ENCODE results near the gene FLT1.

The FLT1 gene

GRCh38 chr13:28458608-28459007, 36.3 kb downstream of the FLT1 start:
- H3K4me3 ChIP-seq (ENCODE audit: low read length), result no peak overlapping the region
- TF ChIP-seq, protein P1, sequence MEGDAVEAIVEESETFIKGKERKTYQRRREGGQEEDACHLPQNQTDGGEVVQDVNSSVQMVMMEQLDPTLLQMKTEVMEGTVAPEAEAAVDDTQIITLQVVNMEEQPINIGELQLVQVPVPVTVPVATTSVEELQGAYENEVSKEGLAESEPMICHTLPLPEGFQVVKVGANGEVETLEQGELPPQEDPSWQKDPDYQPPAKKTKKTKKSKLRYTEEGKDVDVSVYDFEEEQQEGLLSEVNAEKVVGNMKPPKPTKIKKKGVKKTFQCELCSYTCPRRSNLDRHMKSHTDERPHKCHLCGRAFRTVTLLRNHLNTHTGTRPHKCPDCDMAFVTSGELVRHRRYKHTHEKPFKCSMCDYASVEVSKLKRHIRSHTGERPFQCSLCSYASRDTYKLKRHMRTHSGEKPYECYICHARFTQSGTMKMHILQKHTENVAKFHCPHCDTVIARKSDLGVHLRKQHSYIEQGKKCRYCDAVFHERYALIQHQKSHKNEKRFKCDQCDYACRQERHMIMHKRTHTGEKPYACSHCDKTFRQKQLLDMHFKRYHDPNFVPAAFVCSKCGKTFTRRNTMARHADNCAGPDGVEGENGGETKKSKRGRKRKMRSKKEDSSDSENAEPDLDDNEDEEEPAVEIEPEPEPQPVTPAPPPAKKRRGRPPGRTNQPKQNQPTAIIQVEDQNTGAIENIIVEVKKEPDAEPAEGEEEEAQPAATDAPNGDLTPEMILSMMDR (IDR thresholded peaks at IDR 0.05; ENCODE audit: insufficient read depth, low read depth, low read length, missing control alignments), result no peak
- no peak for DNase-seq (ENCODE audit: low read depth)

- DNase-seq (ENCODE audit: low read depth), result no peak
- TF ChIP-seq, protein P1 (IDR thresholded peaks at IDR 0.05; ENCODE audit: insufficient read depth, low read depth, low read length, missing control alignments), result no peak
Observed at GRCh38 chr13:28458051-28458450, 36.9 kb downstream of the FLT1 start.

GRCh38 chr13:28457521-28457920, 37.4 kb downstream of the FLT1 start:
- TF ChIP-seq, protein P1 (IDR thresholded peaks at IDR 0.05; ENCODE audit: insufficient read depth, low read depth, low read length, missing control alignments), result no peak
- no peak for DNase-seq (ENCODE audit: low read depth)
- H3K4me3 ChIP-seq (ENCODE audit: low read length), result no peak overlapping the region

More at GRCh38 chr13:28458051-28458450, 36.9 kb downstream of the FLT1 start:
- H3K4me3 ChIP-seq (ENCODE audit: low read length), result no peak overlapping the region

DNA sequence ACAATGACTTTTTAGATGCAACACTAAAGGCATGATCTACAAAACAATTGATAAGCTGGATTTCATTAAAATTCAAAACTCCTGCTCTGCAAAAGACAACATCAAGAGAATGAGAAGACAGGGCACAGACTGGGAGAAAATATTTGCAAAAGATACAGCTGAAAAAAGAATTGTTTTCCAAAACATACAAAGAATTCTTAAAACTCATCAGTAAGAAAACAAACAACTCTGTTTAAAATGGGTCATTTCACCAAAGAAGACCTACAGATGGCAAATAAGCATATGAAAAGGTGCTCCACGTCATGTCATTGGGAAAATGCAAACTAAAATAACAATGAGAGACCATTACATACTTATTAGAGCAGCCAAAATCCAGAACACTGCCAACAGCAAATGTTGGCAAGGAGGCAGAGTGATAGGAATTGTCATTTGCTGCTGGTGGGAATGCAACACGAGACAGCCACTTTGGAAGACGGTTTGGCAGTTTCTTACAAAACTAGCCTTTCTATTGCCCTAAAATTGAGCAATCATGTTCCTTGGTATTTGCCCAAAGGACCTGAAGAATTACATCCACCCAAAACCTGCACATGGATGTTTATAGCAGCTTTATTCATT, 39.2 kb downstream of the FLT1 start:
- no peak for DNase-seq (ENCODE audit: low read depth)
- no peak overlapping the region for H3K4me3 ChIP-seq (ENCODE audit: low read length)
- TF ChIP-seq, protein P1 (IDR thresholded peaks at IDR 0.05; ENCODE audit: insufficient read depth, low read depth, low read length, missing control alignments), result no peak

DNA sequence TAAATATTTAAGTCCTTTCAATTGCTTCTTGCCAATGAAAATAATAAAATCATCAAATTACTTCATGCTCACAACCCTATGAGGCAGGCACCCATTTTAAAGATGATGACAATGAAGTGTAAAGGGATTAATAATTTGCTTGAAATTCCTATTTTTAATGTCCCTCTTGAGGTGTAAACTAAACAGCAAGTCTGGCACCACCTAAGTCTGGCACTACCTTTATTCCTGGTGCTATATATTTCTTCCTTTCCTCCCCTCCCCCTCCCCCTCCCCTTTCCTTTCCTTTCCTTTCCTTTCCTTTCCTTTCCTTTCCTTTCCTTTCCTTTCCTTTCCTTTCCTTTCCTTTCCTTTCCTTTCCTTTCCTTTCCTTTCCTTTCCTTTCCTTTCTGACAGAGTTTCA, 42.2 kb downstream of the FLT1 start:
- TF ChIP-seq, protein P1 (IDR thresholded peaks at IDR 0.05; ENCODE audit: insufficient read depth, low read depth, low read length, missing control alignments), result no peak
- DNase-seq (ENCODE audit: low read depth), result no peak
- H3K4me3 ChIP-seq (ENCODE audit: low read length), result no peak overlapping the region

GRCh38 chr13:28451482-28452217, 43.3 kb downstream of the FLT1 start:
- H3K4me3 ChIP-seq (ENCODE audit: low read length), result no peak overlapping the region
- no peak for DNase-seq (ENCODE audit: low read depth)
- TF ChIP-seq, protein P1 (IDR thresholded peaks at IDR 0.05; ENCODE audit: insufficient read depth, low read depth, low read length, missing control alignments), result no peak

All from epithelial cell of esophagus (primary cell).